Renal cortical epithelial cell (primary cell): Measurements from ENCODE around the gene ST3GAL6. TPM values are rescaled to one million over a fixed set of nuclear protein-coding genes. Genes with fewer than 3 reads are reported as not detected.

ENCODE experiments used
- DNase-seq: peaks from one replicate; pipeline ENCODE4 v3.0.0-alpha.2; 2011; ENCODE audit warnings: low read depth
- total RNA-seq: library from RNA; depleted of rRNA; stranded (reverse); fragments of >200 nt; gene quantifications from 2 replicates; pipeline ENCODE4 v1.2.3, GENCODE V29; 2014

ST3GAL6 gene
- total RNA-seq, 1 donor from 2014 or later, result 3.1 TPM

GRCh38 chr3:98777286-98777685, 14.1 kb downstream of the ST3GAL6 start:
- DNase-seq, result no peak

- peak; percentile 62 for DNase-seq
These were observed 14.7 kb downstream of the ST3GAL6 start for GRCh38 chr3:98777801-98778220.

- no peak for DNase-seq
These were observed 15.2 kb downstream of the ST3GAL6 start for GRCh38 chr3:98778383-98778782.

GRCh38 chr3:98778852-98779413, 15.8 kb downstream of the ST3GAL6 start:
- peak; percentile 70 for DNase-seq

GRCh38 chr3:98779541-98780335, 16.6 kb downstream of the ST3GAL6 start:
- no peak for DNase-seq

- no peak for DNase-seq
These were observed 17.2 kb downstream of the ST3GAL6 start for GRCh38 chr3:98780343-98780742.

GRCh38 chr3:98782824-98783500, 19.8 kb downstream of the ST3GAL6 start:
- peak; percentile 92 for DNase-seq

GRCh38 chr3:98784042-98784441, 20.9 kb downstream of the ST3GAL6 start:
- no peak for DNase-seq

GRCh38 chr3:98784666-98785600, 21.8 kb downstream of the ST3GAL6 start:
- peak; percentile 94 for DNase-seq

- peak; percentile 78 for DNase-seq
These were observed 23.3 kb downstream of the ST3GAL6 start for GRCh38 chr3:98786364-98787006.

- no peak for DNase-seq
These were observed 24.0 kb downstream of the ST3GAL6 start for GRCh38 chr3:98787181-98787580.

- no peak for DNase-seq
These were observed 25.5 kb downstream of the ST3GAL6 start for GRCh38 chr3:98788651-98789050.

- peak; percentile 49 for DNase-seq
These were observed 28.5 kb downstream of the ST3GAL6 start for GRCh38 chr3:98791341-98792325.

- no peak for DNase-seq
These were observed 30.8 kb downstream of the ST3GAL6 start for GRCh38 chr3:98793971-98794370.

GRCh38 chr3:98796334-98796733, 33.2 kb downstream of the ST3GAL6 start:
- DNase-seq, result no peak

- no peak for DNase-seq
These were observed 34.8 kb downstream of the ST3GAL6 start for GRCh38 chr3:98797905-98798304.

- no peak for DNase-seq
These were observed 35.7 kb downstream of the ST3GAL6 start for GRCh38 chr3:98798820-98799219.

GRCh38 chr3:98799479-98799878, 36.3 kb downstream of the ST3GAL6 start:
- no peak for DNase-seq

- peak; percentile 84 for DNase-seq
These were observed 37.3 kb downstream of the ST3GAL6 start for GRCh38 chr3:98800401-98800800.
